Endodermal cell (in vitro differentiated cells): Measurements from ENCODE around the gene CDH15. TPM values are rescaled to one million over a fixed set of nuclear protein-coding genes. Genes with fewer than 3 reads are reported as not detected.

Source experiments
- DNase-seq: peaks from one replicate; pipeline ENCODE4 v3.0.0-alpha.2; 2017
- H3K27ac ChIP-seq: 2 replicates; pipeline ENCODE4 v1.5.1; 2013; ENCODE audit warnings: mild to moderate bottlenecking, low read depth, low read length, moderate library complexity
- H3K27me3 ChIP-seq: 2 replicates; pipeline ENCODE4 v1.6.1; 2013; ENCODE audit warnings: mild to moderate bottlenecking, low read length, moderate library complexity; ENCODE audit not compliant: insufficient read depth, control insufficient read depth, poor library complexity, severe bottlenecking
- H3K36me3 ChIP-seq: 2 replicates; pipeline ENCODE4 v1.7.0; 2013; ENCODE audit warnings: mild to moderate bottlenecking, low read length, moderate library complexity; ENCODE audit not compliant: control insufficient read depth, insufficient read depth
- H3K4me1 ChIP-seq: one replicate; pipeline ENCODE4 v1.7.0; 2013; ENCODE audit warnings: low read length; ENCODE audit not compliant: control insufficient read depth, insufficient read depth
- H3K4me3 ChIP-seq: 2 replicates; pipeline ENCODE4 v1.5.1; 2013; ENCODE audit warnings: mild to moderate bottlenecking, low read length, moderate library complexity
- H3K9ac ChIP-seq: 2 replicates; pipeline ENCODE4 v1.6.1; 2013; ENCODE audit warnings: mild to moderate bottlenecking, low read length, moderate library complexity; ENCODE audit not compliant: poor library complexity, severe bottlenecking; ENCODE audit errors: extremely low read depth
- H3K9me3 ChIP-seq: 2 replicates; pipeline ENCODE4 v1.6.1; 2013; ENCODE audit warnings: mild to moderate bottlenecking, low read length, moderate library complexity; ENCODE audit not compliant: control insufficient read depth
- H3K27ac Mint-ChIP-seq: 2 replicates; pipeline ENCODE4 v1.8.0; 2020; ENCODE audit warnings: mixed read lengths
- H3K27me3 Mint-ChIP-seq: 2 replicates; pipeline ENCODE4 v1.8.0; 2021; ENCODE audit warnings: mild to moderate bottlenecking, mixed read lengths; ENCODE audit not compliant: insufficient read depth
- H3K36me3 Mint-ChIP-seq: 2 replicates; pipeline ENCODE4 v1.8.0; 2020; ENCODE audit warnings: low read depth, mixed read lengths
- H3K4me1 Mint-ChIP-seq: 2 replicates; pipeline ENCODE4 v1.8.0; 2020; ENCODE audit warnings: mixed read lengths
- H3K4me3 Mint-ChIP-seq: 2 replicates; pipeline ENCODE4 v1.8.0; 2020; ENCODE audit warnings: mild to moderate bottlenecking, moderate library complexity, mixed read lengths
- H3K9me3 Mint-ChIP-seq: 2 replicates; pipeline ENCODE4 v1.8.0; 2020; ENCODE audit warnings: mild to moderate bottlenecking, mixed read lengths
- CTCF ChIP-seq: fragments of 200-600 bp; sonication (generic); conservative IDR thresholded peaks from 2 replicates; pipeline ENCODE4 v1.5.0; 2021; ENCODE audit warnings: antibody characterized with exemption, mild to moderate bottlenecking
- WGBS, 2 experiments: methylation state at CpG; one replicate each; pipeline versions ENCODE4 v1.1.5 to v1.1.7; 2013; ENCODE audit warnings: missing lambda C conversion rate in 2 of 2, mixed read lengths in 1 of 2; ENCODE audit not compliant: insufficient coverage in 1 of 2, insufficient read length in 1 of 2; 5-methylcytosine and 5-hydroxymethylcytosine counted together
- total RNA-seq, 2 donors: library from RNA; stranded (reverse); fragmentation: NEBNext Ultra II Directional in 1 of 2; extraction: Animal tissue kit (Norgen Biotek cat#: 25700) in 1 of 2; gene quantifications; 2 replicates in 1 of 2; 3 replicates in 1 of 2; pipeline ENCODE4 v1.2.1, GENCODE V29; 2021

CDH15 gene
- total RNA-seq, 2 donors from 2014 or later, result 0.11 to 0.15 TPM

DNA sequence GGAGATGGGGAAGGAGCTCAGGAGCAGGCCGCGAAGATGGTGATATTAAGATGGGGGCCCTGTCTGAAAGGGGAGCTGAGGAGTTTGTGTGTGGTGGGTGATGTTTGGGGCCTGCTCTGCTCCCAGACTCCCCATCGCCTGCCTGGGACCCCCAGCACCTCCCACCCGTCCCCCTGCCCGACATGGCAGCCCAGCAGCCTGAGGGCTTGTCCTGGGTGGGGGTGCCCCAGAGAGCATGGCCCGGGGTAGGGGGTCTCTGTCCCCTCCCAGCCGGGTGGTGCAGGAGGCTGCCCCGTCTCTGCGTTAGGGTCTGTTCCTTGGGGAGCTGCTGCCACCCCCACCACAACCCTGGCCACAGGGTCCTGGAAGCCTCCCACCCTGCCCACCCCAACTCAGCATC lies 5.2 kb downstream of the CDH15 start:
- WGBS, 2 experiments, result 89 to 95% methylated on average over 4 to 9 of the region's 9 CpGs
- Mint-ChIP-seq H3K27ac (no peak overlapping the region), H3K4me3 (no peak overlapping the region), H3K27me3 (peaks cover 12% of the 10 kb centered on the region), H3K9me3 (no peaks in the 10 kb centered on the region), H3K4me1 (no peaks in the 10 kb centered on the region), H3K36me3 (no peaks in the 10 kb centered on the region)
- Histone ChIP-seq H3K4me1 (peaks cover 2% of the 10 kb centered on the region), H3K9ac (no peak overlapping the region), H3K27ac (no peak overlapping the region), H3K9me3 (no peaks in the 10 kb centered on the region), H3K27me3 (peaks cover 18% of the 10 kb centered on the region), H3K36me3 (no peaks in the 10 kb centered on the region), H3K4me3 (no peak overlapping the region)
- TF ChIP-seq CTCF, result no peak
- no peak for DNase-seq

DNA sequence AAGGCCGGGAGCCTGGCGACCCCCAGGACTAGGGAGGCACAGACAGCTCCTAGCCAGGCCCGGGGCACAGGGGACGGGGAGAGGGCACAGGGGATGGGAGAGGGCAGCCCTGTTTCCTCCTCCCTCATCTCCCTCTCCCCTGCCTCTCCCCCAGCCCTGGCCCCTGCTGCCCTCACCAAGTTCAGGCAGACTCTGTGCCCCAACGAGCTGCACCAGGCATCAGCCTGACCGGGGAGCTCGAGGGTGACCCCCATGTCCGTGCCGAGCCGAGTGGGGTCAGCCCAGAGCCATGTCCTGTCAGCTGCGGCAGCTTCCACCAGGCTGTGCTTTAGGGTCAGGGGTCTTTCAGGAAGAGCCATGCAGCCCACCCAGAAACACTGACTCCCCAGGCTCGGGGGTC lies 6.0 kb downstream of the CDH15 start:
- Mint-ChIP-seq H3K4me3 (no peak overlapping the region), H3K27ac (no peak overlapping the region), H3K4me1 (no peaks in the 10 kb centered on the region), H3K9me3 (no peaks in the 10 kb centered on the region), H3K27me3 (peaks cover 10% of the 10 kb centered on the region), H3K36me3 (no peaks in the 10 kb centered on the region)
- Histone ChIP-seq H3K4me3 (no peak overlapping the region), H3K9ac (no peak overlapping the region), H3K36me3 (no peaks in the 10 kb centered on the region), H3K27ac (no peak overlapping the region), H3K27me3 (peaks cover 12% of the 10 kb centered on the region), H3K9me3 (no peaks in the 10 kb centered on the region), H3K4me1 (peaks cover 2% of the 10 kb centered on the region)
- 81 to 90% methylated on average over 6 to 10 of the region's 12 CpGs for WGBS, 2 experiments
- DNase-seq, result no peak
- no peak for TF ChIP-seq CTCF

- DNase-seq, result no peak
- Mint-ChIP-seq H3K4me1 (no peaks in the 10 kb centered on the region), H3K27ac (no peak overlapping the region), H3K27me3 (peaks cover 8% of the 10 kb centered on the region), H3K4me3 (no peak overlapping the region), H3K36me3 (no peaks in the 10 kb centered on the region), H3K9me3 (no peaks in the 10 kb centered on the region)
- Histone ChIP-seq H3K9ac (no peak overlapping the region), H3K27me3 (peaks cover 3% of the 10 kb centered on the region), H3K4me1 (no peaks in the 10 kb centered on the region), H3K27ac (no peak overlapping the region), H3K4me3 (no peak overlapping the region), H3K36me3 (no peaks in the 10 kb centered on the region), H3K9me3 (no peaks in the 10 kb centered on the region)
- no peak for TF ChIP-seq CTCF
- WGBS, 2 experiments, result 90 to 92% methylated on average over 20 to 24 of the region's 24 CpGs
These were observed 7.1 kb downstream of the CDH15 start for GRCh38 chr16:89178453-89179147.
